Measurements from ENCODE around the gene HBA1. TPM values are rescaled to one million over a fixed set of nuclear protein-coding genes. Genes with fewer than 3 reads are reported as not detected.
A peak's percentile ranks its signal among the peaks of the same experiment; 100 is the strongest.
"Not testable (repeated sequence)": the region's sequence is repeated elsewhere in the genome, so short reads cannot be mapped to it uniquely, and the experiment has no call there.

Gene HBA1
- total RNA-seq, 1 experiment from 2014 or later, result not detected

DNA sequence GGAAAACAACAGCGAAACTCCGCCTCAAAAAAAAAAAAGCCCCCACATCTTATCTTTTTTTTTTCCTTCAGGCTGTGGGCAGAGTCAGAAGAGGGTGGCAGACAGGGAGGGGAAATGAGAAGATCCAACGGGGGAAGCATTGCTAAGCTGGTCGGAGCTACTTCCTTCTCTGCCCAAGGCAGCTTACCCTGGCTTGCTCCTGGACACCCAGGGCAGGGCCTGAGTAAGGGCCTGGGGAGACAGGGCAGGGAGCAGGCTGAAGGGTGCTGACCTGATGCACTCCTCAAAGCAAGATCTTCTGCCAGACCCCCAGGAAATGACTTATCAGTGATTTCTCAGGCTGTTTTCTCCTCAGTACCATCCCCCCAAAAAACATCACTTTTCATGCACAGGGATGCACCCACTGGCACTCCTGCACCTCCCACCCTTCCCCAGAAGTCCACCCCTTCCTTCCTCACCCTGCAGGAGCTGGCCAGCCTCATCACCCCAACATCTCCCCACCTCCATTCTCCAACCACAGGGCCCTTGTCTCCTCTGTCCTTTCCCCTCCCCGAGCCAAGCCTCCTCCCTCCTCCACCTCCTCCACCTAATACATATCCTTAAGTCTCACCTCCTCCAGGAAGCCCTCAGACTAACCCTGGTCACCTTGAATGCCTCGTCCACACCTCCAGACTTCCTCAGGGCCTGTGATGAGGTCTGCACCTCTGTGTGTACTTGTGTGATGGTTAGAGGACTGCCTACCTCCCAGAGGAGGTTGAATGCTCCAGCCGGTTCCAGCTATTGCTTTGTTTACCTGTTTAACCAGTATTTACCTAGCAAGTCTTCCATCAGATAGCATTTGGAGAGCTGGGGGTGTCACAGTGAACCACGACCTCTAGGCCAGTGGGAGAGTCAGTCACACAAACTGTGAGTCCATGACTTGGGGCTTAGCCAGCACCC lies 1.2 kb upstream of the HBA1 start:
- no peak for DNase-seq (ENCODE audit: low spot score)

DNA sequence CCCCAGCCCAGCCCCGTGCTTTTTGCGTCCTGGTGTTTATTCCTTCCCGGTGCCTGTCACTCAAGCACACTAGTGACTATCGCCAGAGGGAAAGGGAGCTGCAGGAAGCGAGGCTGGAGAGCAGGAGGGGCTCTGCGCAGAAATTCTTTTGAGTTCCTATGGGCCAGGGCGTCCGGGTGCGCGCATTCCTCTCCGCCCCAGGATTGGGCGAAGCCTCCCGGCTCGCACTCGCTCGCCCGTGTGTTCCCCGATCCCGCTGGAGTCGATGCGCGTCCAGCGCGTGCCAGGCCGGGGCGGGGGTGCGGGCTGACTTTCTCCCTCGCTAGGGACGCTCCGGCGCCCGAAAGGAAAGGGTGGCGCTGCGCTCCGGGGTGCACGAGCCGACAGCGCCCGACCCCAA lies 474 bp upstream of the HBA1 start:
- not testable (repeated sequence) for DNase-seq (ENCODE audit: low spot score)

DNA sequence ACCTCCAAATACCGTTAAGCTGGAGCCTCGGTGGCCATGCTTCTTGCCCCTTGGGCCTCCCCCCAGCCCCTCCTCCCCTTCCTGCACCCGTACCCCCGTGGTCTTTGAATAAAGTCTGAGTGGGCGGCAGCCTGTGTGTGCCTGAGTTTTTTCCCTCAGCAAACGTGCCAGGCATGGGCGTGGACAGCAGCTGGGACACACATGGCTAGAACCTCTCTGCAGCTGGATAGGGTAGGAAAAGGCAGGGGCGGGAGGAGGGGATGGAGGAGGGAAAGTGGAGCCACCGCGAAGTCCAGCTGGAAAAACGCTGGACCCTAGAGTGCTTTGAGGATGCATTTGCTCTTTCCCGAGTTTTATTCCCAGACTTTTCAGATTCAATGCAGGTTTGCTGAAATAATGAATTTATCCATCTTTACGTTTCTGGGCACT lies 928 bp downstream of the HBA1 start:
- peak; percentile 23 for DNase-seq (ENCODE audit: low spot score)

DNA sequence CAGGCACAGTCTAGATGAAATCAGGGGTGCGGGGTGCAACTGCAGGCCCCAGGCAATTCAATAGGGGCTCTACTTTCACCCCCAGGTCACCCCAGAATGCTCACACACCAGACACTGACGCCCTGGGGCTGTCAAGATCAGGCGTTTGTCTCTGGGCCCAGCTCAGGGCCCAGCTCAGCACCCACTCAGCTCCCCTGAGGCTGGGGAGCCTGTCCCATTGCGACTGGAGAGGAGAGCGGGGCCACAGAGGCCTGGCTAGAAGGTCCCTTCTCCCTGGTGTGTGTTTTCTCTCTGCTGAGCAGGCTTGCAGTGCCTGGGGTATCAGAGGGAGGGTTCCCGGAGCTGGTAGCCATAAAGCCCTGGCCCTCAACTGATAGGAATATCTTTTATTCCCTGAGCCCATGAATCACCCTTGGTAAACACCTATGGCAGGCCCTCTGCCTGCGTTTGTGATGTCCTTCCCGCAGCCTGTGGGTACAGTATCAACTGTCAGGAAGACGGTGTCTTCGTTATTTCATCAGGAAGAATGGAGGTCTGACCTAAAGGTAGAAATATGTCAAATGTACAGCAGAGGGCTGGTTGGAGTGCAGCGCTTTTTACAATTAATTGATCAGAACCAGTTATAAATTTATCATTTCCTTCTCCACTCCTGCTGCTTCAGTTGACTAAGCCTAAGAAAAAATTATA lies 1.6 kb downstream of the HBA1 start:
- DNase-seq (ENCODE audit: low spot score), result no peak

DNA sequence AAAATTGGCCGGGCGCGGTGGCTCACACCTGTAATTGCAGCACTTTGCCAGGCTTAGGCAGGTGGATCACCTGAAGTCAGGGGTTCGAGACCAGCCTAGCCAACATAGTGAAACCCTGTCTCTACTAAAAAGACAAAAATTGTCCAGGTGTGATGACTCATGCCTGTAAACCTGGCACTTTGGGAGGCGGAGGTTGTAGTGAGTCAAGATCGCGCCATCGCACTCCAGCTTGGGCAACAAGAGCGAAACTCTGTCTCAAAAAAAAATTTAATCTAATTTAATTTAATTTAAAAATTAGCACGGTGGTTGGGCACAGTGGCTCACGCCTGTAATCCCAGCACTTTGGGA lies 2.2 kb downstream of the HBA1 start:
- DNase-seq (ENCODE audit: low spot score), result no peak

DNA sequence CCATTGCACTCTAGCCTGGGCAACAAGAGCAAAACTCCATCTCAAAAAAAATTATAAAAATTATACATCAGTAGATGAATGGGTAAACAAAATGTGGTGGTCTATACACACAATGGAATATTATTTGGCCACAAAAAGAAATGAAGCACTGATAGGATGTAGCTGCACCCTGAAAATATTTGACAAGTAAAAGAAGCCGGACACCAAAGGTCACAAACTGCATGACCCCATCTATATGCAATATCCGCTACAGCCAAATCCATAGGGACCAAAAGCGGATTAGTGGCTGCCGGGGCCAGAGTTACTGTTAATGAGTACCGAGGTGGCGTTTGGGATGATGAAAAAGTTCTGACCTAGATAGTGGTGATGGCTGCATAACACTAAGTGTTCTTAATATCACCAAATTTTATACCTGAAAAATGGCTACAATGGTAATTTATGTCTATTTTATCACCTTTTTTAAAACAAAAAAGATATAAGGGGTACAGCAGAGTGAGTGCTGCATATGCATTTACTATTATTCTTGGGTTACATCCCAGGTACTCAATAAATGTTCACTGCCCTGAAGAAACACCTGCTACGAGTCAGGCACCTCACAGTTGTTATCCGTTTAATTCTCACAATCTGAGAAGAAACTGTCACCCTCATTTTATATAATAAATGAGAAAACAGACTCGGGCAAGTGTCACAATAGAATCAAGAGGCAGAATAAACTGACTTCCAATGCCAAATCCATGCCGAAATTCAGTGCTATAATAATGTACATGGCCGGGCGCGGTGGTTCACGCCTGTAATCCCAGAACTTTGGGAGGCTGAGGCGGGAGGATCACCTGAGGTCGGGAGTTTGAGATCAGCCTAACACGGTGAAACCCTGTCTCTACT lies 3.0 kb downstream of the HBA1 start:
- DNase-seq (ENCODE audit: low spot score), result no peak

DNA sequence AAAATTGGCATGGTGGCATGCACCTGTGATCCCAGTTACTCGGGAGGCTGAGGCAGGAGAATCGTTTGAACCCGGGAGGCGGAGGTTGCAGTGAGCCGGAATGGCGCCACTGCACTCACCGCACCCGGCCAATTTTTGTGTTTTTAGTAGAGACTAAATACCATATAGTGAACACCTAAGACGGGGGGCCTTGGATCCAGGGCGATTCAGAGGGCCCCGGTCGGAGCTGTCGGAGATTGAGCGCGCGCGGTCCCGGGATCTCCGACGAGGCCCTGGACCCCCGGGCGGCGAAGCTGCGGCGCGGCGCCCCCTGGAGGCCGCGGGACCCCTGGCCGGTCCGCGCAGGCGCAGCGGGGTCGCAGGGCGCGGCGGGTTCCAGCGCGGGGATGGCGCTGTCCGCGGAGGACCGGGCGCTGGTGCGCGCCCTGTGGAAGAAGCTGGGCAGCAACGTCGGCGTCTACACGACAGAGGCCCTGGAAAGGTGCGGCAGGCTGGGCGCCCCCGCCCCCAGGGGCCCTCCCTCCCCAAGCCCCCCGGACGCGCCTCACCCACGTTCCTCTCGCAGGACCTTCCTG lies 3.7 kb downstream of the HBA1 start, which contains the start of gene HBQ1:
HBQ1 (plus strand) TSS at position 359 of the 575 bp plus-strand sequence; CDS start at position 387, 28 bp downstream.
- DNase-seq (ENCODE audit: low spot score), result no peak

DNA sequence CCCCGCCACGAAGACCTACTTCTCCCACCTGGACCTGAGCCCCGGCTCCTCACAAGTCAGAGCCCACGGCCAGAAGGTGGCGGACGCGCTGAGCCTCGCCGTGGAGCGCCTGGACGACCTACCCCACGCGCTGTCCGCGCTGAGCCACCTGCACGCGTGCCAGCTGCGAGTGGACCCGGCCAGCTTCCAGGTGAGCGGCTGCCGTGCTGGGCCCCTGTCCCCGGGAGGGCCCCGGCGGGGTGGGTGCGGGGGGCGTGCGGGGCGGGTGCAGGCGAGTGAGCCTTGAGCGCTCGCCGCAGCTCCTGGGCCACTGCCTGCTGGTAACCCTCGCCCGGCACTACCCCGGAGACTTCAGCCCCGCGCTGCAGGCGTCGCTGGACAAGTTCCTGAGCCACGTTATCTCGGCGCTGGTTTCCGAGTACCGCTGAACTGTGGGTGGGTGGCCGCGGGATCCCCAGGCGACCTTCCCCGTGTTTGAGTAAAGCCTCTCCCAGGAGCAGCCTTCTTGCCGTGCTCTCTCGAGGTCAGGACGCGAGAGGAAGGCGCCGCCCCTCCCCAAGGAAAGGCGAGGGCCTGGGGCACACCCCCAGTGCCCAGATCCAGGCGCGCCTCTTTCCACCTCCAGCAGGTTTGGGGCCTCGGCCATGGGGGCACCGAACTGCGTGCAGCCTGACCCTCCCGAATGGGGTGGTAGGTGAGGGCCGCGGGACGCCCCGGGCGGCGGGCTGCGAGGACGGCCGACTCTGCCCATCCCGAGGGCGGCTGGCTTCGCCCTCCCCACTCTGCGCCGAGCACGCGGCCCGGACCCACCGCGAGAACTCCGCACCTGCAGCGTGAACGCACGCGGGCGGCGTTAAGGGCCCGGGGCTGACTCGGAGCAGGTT lies 4.4 kb downstream of the HBA1 start:
- DNase-seq (ENCODE audit: low spot score), result no peak

DNA sequence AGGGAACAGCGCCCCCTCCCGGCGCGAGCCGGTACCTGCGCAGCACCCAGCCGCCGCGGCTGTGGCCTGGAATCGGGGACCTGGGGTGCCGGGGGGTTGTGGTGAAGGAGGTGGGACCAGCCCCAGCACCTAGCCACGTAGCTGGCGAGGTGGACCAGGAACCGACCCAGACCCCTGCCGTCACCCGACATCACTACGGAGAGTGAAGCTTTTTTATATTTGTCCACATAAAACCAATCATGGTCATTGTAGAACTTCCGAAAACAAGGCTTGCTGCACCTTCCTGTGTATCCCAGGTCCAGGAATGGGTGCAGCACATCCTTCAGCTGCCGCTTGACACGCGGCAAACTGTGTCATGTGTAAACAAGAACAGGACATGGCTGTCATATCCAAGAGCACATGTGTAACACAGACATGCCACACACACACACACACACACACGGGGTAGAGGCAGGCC lies 5.1 kb downstream of the HBA1 start:
- no peak for DNase-seq (ENCODE audit: low spot score)

DNA sequence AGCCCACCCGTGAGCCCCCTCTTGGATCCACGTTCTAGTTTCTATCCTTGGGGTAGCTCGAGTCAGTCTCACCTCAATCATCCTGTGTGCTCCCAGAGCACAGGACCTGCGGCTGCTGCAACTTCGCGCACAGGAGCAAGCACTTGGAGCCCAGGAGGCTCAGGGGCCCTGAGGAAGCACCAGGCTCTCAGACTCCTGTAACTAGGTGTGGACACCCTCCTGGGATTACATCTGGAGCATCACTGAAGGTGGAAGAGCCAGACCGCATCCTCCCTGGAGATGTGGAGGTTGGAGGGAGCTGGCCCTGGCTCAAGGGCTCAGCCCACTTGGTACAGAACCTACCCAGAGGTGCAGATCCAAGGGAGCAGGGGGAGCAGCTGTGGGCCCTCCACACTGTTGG lies 6.5 kb downstream of the HBA1 start:
- DNase-seq (ENCODE audit: low spot score), result no peak

DNA sequence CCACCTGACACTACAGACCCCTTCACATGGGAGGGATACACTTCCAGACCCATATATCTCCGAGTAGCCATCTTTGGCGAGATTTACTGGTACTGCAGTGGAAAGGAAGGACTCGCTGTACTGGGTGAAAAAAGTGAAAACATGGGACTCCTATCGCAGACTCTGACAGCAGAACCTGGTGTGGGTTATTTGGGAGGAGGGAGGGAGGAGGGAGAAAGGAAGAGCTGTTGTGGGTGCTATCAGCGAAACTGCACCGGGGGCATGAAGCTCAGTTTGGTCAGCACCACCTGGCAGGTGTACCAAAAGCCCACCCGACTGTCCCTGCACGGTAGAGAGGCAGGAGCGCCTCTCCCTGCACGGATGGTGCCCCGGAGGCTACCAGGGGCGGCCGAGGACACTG lies 8.7 kb downstream of the HBA1 start:
- no peak for DNase-seq (ENCODE audit: low spot score)

DNA sequence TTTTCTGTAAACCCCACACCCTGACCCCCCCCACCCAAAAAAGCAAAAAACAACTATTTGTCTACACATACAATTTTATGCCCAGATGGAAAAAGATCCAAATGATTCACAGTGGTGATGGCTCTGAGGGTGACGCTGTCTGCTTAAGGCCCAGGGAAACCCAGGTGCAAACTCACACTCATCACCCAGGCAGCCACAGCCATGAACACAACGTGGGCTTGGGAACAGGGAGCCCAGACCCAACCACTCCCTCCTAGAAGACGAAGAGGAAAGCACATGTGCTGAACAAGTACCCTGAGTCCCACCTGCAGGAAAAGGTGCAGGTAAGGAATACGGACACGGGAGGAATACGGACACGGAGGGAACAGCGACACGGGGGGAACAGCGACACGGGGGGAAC lies 9.2 kb downstream of the HBA1 start:
- no peak for DNase-seq (ENCODE audit: low spot score)

DNA sequence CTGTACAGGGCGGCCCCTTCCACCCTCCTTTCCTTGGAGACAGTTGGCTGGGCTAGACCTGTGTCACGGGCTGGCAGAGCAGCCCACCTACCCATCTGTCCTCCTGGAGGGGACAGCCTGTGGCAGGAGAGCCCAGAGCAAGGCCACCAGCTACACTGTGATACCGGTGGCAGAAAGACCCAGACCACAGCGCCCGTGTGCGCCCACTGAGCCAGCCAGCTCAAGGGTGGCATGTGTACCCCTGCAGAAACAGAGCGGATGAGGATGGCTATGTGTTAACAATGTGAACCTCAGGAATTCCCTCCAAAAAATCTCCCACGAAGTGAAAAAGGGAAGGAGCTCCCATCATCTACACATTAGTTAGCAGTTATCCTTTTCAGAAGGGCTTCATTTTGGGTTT lies 10.8 kb downstream of the HBA1 start:
- no peak for DNase-seq (ENCODE audit: low spot score)

DNA sequence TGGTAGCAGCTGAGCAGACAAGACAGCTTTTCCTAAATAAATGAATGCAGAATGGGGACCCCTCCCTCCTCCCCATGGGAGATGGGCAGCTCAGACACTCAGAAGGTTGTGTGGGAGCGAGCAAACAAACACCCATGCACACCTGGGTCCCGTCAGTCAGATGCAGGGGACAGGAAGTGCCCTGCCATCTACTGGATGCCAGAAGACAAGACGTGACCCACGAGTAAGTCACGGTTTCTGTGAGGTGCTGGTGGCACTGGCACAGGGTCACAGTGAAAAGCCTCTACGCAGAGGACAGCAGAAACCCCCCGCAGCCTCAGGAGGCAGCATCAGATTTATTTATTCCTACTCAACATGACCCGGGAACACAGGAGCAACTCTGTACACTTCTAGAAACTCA lies 12.2 kb downstream of the HBA1 start:
- DNase-seq (ENCODE audit: low spot score), result no peak

DNA sequence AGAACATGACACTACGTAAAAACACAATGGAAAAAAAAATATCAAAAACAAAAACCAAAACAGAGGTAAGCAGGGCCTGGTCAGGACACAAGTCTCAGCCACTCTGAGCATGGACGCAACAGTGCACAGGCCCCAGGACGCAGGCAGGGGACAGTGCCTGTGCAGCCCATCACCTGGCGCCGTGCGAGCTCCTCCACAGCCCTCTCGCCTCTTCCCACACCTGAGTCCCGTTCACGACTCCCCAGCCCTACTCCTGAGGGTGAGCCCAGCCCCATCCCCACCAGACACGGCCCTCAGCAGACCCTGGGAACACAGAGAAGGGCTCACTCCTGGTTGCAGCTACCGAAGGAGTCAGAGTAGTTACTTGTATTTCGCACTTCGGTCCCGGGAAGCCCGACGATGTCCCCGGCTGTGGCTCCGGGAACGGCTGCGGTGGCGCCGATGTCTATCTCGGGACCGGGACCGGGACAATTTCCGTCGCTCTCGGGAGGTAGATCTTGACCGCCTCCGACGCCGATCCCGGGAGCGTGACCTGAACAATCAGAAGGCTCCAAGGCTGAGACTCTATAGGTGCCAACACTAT lies 13.2 kb downstream of the HBA1 start:
- DNase-seq (ENCODE audit: low spot score), result no peak

DNA sequence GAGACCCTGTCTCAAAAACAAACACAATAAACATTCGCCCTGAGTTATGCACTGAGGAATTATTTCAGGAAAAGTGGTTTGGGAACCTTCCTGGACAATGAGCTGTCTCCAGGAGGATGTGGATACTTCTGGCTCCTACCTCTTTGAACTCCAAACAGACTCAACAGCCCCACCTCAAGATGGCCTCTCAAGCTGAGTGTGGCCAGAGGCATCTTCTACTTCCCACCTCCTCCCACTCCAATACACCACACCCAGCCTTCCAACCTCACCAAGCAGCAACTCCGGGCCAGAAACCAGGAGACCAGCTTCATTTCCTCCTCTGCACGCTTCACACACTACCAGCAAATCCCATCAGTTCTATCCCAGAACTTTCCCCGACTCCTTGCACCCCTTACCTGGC lies 15.4 kb downstream of the HBA1 start:
- DNase-seq (ENCODE audit: low spot score), result no peak

DNA sequence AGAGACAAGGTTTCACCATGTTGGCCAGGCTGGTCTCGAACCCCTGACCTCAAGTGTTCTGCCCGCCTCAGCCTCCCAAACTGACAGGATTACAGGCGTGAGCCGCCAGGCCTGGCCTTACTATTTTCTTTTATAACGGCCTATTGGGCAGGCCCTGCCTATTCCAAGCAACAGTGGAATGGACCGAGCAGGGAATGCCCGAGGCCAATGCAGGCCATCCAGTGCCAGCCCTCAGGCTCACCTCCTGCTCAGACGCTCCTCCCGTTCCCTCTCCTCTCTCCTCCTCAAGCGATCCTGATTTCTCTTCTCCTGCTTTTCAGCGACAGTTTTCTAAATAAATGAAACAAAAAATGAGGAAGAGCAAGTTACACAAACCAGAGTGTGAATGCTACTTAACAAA lies 16.2 kb downstream of the HBA1 start:
- DNase-seq (ENCODE audit: low spot score), result no peak

DNA sequence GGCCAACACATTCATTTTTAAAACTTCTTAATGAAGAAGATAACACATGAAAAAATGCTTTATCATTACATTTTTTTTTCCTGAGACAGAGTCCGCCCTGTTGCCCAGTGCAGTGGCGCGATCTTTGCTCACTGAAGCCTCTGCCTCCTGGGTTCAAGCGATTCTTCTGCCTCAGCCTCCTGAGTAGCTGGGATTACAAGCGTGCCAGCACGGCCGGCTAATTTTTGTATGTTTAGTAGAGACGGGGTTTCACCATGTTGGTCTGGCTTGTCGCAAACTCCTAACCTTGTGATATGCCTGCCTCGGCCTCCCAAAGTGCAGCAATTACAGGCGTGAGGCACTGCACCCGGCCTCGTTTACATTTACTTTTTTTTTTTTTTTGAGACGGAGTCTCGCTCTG lies 17.0 kb downstream of the HBA1 start:
- no peak for DNase-seq (ENCODE audit: low spot score)

DNA sequence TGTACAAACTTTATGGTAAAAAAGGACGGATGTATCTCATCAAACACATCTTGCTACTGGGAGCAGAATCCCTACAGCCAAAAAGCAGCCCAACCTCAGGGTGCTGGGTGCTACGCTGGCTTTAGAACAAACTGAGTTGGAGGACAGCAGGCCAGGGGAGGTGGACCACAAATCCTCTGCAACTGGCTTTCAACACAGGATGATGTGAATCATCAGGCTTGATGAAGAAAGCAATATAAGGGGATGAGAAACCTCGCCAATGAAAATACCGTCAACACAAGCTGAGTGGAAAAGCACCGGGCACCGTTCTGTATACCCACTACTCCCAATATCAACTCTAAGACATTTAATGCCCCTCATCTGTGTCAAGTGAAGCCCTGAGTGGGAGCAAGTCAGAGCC lies 18.0 kb downstream of the HBA1 start:
- DNase-seq (ENCODE audit: low spot score), result no peak

DNA sequence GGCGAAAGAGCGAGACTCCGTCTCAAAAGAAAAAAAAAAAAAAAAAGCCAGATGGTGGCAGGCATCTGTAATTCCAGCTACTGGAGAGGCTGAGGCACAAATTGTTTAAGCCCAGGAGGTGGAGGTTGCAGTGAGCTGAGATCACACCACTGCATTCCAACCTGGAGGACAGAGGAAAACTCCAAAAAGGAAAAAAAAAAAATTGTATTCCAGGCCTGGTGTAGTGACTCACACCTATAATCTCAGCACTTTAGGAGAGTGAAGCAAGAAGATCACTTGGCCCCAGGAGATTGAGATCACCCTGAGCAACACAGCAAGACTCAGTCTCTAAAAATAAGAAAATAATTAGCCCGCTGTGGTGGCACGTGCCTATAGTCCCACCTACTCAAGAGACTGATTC lies 23.9 kb downstream of the HBA1 start:
- no peak for DNase-seq (ENCODE audit: low spot score)
